ENCODE results near the gene OLIG2.

The OLIG2 gene

DNA sequence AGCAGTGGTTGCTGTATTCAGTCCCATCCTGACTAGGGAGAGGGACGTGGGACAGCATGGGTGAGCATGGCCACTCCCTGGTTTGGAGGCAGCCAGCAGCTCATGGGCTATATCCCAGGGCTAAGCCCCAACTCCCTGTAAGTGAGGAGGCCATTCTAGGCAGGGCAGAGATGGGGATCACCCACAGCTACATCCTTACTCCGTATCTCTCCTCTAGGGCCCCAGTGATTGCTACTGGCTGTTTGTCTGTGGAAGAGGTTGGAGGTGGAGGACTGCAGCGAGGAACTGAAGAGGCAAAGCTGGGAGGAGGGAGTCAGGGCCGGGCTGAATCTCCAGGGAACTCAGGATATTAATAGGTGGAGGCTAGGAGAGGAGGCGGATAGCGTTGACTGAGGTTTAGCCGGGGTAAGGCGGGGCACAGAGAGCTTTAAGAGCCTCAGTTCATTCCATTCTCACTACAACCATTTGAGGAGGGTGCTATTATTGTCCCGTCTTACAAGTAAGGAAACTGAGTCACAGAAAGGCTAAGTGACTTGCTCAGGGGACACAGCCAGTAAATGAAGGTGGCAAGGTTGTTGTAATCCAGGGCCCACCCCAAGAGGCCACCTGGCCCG is 6.8 kb downstream of the OLIG2 start:
- no peak for DNase-seq (ENCODE audit: low read depth)
- TF ChIP-seq, protein P1, sequence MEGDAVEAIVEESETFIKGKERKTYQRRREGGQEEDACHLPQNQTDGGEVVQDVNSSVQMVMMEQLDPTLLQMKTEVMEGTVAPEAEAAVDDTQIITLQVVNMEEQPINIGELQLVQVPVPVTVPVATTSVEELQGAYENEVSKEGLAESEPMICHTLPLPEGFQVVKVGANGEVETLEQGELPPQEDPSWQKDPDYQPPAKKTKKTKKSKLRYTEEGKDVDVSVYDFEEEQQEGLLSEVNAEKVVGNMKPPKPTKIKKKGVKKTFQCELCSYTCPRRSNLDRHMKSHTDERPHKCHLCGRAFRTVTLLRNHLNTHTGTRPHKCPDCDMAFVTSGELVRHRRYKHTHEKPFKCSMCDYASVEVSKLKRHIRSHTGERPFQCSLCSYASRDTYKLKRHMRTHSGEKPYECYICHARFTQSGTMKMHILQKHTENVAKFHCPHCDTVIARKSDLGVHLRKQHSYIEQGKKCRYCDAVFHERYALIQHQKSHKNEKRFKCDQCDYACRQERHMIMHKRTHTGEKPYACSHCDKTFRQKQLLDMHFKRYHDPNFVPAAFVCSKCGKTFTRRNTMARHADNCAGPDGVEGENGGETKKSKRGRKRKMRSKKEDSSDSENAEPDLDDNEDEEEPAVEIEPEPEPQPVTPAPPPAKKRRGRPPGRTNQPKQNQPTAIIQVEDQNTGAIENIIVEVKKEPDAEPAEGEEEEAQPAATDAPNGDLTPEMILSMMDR (IDR thresholded peaks at IDR 0.05; ENCODE audit: insufficient read depth, low read depth, low read length, missing control alignments): no peak
- no peak overlapping the region for H3K4me3 ChIP-seq (ENCODE audit: low read length)

DNA sequence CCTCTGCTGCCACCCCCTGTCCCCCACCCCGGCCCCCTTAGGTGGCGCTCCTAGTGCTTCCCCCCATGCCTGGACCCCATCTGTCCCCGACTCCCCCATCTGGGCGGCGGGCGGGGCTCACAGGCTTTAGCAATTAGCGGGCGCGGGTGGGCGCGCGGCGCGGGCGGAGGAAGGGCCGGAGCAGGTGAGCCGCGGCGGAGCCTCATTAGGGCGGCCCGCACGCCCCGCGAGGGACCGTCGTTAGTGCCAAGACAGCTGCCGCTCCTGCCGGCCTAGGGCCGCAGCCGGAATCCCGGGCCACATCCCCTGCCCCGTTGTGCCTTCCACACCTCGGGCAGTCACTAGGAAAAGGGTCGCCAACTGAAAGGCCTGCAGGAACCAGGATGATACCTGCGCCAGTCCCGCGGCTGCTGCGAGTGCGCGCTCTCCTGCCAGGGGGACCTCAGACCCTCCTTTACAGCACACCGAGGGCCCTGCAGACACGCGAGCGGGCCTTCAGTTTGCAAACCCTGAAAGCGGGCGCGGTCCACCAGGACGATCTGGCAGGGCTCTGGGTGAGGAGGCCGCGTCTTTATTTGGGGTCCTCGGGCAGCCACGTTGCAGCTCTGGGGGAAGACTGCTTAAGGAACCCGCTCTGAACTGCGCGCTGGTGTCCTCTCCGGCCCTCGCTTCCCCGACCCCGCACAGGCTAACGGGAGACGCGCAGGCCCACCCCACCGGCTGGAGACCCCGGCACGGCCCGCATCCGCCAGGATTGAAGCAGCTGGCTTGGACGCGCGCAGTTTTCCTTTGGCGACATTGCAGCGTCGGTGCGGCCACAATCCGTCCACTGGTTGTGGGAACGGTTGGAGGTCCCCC is 7.6 kb downstream of the OLIG2 start:
- no peak overlapping the region for H3K4me3 ChIP-seq (ENCODE audit: low read length)
- TF ChIP-seq, protein P1 (IDR thresholded peaks at IDR 0.05; ENCODE audit: insufficient read depth, low read depth, low read length, missing control alignments): no peak
- no peak for DNase-seq (ENCODE audit: low read depth)

DNA sequence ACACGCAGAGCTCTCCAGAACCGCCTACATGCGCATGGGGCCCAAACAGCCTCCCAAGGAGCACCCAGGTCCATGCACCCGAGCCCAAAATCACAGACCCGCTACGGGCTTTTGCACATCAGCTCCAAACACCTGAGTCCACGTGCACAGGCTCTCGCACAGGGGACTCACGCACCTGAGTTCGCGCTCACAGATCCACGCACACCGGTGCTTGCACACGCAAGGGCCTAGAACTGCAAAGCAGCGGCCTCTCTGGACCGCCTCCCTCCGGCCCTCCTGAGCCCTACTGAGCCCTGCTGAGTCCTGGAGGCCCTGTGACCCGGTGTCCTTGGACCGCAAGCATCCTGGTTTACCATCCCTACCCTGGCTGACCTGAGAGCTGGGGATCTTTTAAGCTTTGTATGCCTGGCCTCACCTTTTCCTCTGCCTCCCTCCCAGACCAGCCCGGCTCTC is 8.3 kb downstream of the OLIG2 start:
- no peak overlapping the region for H3K4me3 ChIP-seq (ENCODE audit: low read length)
- DNase-seq (ENCODE audit: low read depth): no peak
- TF ChIP-seq, protein P1 (IDR thresholded peaks at IDR 0.05; ENCODE audit: insufficient read depth, low read depth, low read length, missing control alignments): no peak

DNA sequence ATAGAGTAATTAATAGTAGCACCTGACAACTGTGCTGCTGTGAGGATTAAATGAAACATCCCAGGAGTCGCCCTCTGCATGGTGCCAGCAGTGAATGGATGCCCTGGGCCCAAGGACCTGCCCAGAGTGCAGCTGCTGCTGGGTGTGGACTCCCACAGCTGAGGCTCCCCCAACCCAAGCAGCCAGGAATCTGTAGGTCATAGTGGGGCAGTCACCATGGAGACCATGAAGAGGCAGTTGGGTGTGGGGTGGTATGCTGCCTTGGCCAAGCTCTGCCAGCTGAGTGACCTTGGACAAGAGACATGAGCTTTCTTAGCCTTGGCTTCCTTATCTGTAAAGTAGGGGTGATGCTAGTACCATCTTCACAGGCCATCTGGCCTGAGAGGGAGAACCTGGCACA is 9.4 kb downstream of the OLIG2 start:
- no peak for DNase-seq (ENCODE audit: low read depth)
- TF ChIP-seq, protein P1 (IDR thresholded peaks at IDR 0.05; ENCODE audit: insufficient read depth, low read depth, low read length, missing control alignments): no peak
- H3K4me3 ChIP-seq (ENCODE audit: low read length): no peak overlapping the region

DNA sequence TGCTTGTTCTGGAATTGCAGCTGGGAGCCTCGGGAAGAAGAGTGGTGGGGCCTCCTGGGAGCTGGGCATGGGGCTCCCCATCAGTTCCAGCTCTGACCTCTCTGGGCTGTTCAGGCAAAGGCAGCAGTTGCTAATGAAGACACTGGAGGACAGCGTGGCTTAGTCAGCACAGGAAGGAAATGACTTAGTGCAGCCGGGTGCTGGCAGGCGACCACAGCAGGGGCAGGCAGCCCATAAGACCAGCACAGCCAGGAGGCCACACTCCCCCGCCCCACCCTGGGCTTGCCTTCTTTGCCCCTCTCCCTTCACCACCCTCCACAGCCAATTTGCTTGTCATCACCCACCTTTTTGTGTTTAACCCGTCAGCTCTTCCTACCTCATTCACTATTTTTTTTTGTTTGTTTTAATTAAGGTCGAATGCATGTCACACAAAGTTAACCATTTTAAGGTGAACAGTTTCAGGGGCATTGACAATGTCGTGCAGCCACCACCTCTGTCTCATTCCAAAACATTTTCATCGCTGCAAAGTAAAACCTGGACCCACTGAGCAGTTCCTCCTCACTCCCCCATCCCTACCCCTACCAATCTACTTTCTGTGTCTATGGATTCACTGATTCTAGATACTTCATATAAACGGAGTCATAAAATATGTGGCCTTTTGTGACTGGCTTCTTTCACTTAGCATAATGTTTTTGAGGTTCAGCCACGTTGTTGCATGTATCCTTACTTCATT is 10.9 kb downstream of the OLIG2 start:
- no peak overlapping the region for H3K4me3 ChIP-seq (ENCODE audit: low read length)
- DNase-seq (ENCODE audit: low read depth): peak; percentile 39
- TF ChIP-seq, protein P1 (IDR thresholded peaks at IDR 0.05; ENCODE audit: insufficient read depth, low read depth, low read length, missing control alignments): no peak

DNA sequence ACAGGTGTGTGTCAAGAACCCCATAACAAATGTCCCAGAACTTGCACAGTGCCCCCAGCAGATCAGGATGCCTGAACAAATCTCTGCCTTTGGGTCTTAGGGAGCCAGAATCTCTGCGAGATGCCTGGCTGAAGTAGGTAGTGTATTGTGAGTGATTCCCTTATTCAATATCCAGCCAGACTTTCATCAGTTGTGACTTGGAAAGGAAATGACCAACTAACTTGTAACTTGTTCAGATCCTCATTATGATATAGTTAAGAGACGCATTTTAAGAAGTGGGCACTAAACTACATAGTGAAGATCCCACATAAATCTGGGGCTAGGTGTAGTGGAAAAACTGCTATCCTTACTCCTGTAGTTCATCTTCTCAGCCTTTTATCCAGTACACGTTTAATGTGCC is 11.8 kb downstream of the OLIG2 start:
- no peak for DNase-seq (ENCODE audit: low read depth)

More for the DNA sequence above, 11.8 kb downstream of the OLIG2 start:
- TF ChIP-seq, protein P1 (IDR thresholded peaks at IDR 0.05; ENCODE audit: insufficient read depth, low read depth, low read length, missing control alignments): no peak
- H3K4me3 ChIP-seq (ENCODE audit: low read length): no peak overlapping the region
